HEK293 (cell line): ENCODE results near the gene STARD13.

Source experiments
- CTCF ChIA-PET: fragments of 350-600 bp; formaldehyde crosslinking; extraction: SDS; loops from one replicate; lab custom pipeline; 2021; ENCODE audit warnings: antibody characterized with exemption; lab: Yijun Ruan, JAX
- POLR2A ChIA-PET: fragments of 300-600 bp; formaldehyde crosslinking; extraction: SDS; loops from one replicate; lab custom pipeline; 2020; ENCODE audit warnings: antibody characterized with exemption, inconsistent platforms; lab: Yijun Ruan, JAX
- H3K27ac ChIP-seq: fragments of 200-500 bp; sonication (Bioruptor generic); 2 replicates; pipeline ENCODE4 v1.5.1; 2014; ENCODE audit warnings: low read depth, low read length, control low read depth, inconsistent platforms; ENCODE audit errors: extremely low read depth
- H3K36me3 ChIP-seq, 2 experiments: fragments of 200-500 bp in 1 of 2; sonication (Bioruptor generic) in 1 of 2; 1 replicate in 1 of 2; 2 replicates in 1 of 2; pipeline ENCODE4 v1.5.1; 2014 to 2017; ENCODE audit warnings: inconsistent platforms in 2 of 2, low read length in 2 of 2; ENCODE audit not compliant: control insufficient read depth in 2 of 2, insufficient read depth in 1 of 2
- H3K4me1 ChIP-seq: fragments of 200-500 bp; sonication (Bioruptor generic); 2 replicates; pipeline ENCODE4 v1.5.1; 2014; ENCODE audit warnings: mild to moderate bottlenecking, low read length, inconsistent platforms; ENCODE audit not compliant: control insufficient read depth, insufficient read depth
- H3K4me3 ChIP-seq: 2 replicates; pipeline ENCODE4 v1.5.1; 2011; ENCODE audit warnings: low read depth, mild to moderate bottlenecking, control low read depth, low read length, moderate library complexity
- H3K9me3 ChIP-seq: fragments of 200-500 bp; sonication (Bioruptor generic); 2 replicates; pipeline ENCODE4 v1.5.1; 2014; ENCODE audit warnings: low read depth, low read length, inconsistent platforms; ENCODE audit not compliant: control insufficient read depth, insufficient read depth
- BCL11A ChIP-seq: fragments of 450-650 bp; formaldehyde crosslinking; IDR thresholded peaks from 2 replicates; pipeline ENCODE4 v1.5.1; 2016; ENCODE audit warnings: low read depth, missing biosample characterization, missing genetic modification characterization
- GLI2 ChIP-seq: fragments of 450-650 bp; formaldehyde crosslinking; IDR thresholded peaks from 2 replicates; pipeline ENCODE4; 2017; ENCODE audit warnings: missing biosample characterization, missing genetic modification characterization, low read depth, borderline replicate concordance
- GLIS1 ChIP-seq: fragments of 450-650 bp; formaldehyde crosslinking; IDR thresholded peaks from 2 replicates; pipeline ENCODE4 v1.5.1; 2016; ENCODE audit warnings: missing biosample characterization, missing genetic modification characterization
- HOXA7 ChIP-seq: sonication (generic); formaldehyde crosslinking; IDR thresholded peaks from 2 replicates; pipeline ENCODE4 v1.8.1; 2022; ENCODE audit warnings: missing genetic modification reagents, borderline replicate concordance
- ZBTB48 ChIP-seq: fragments of 450-650 bp; formaldehyde crosslinking; IDR thresholded peaks from 2 replicates; pipeline ENCODE4 v1.5.1; 2016; ENCODE audit warnings: missing biosample characterization, missing genetic modification characterization
- ZFP3 ChIP-seq: fragments of 450-650 bp; formaldehyde crosslinking; IDR thresholded peaks from 2 replicates; pipeline ENCODE4 v1.5.1; 2016; ENCODE audit warnings: low read depth, missing biosample characterization, missing genetic modification characterization
- ZNF114 ChIP-seq: fragments of 450-650 bp; formaldehyde crosslinking; IDR thresholded peaks from 2 replicates; pipeline ENCODE4 v1.5.0; 2017; ENCODE audit warnings: missing biosample characterization, missing genetic modification characterization
- ZNF155 ChIP-seq: fragments of 450-650 bp; formaldehyde crosslinking; IDR thresholded peaks from 2 replicates; pipeline ENCODE4 v1.5.1; 2016; ENCODE audit warnings: missing biosample characterization, missing genetic modification characterization
- ZNF157 ChIP-seq: fragments of 450-650 bp; formaldehyde crosslinking; IDR thresholded peaks from 2 replicates; pipeline ENCODE4 v1.5.1; 2016; ENCODE audit warnings: missing biosample characterization, missing genetic modification characterization
- ZNF19 ChIP-seq: fragments of 450-650 bp; formaldehyde crosslinking; IDR thresholded peaks from 2 replicates; pipeline ENCODE4; 2016; ENCODE audit warnings: missing biosample characterization, missing genetic modification characterization, low read depth
- ZNF354C ChIP-seq: fragments of 450-650 bp; formaldehyde crosslinking; IDR thresholded peaks from 2 replicates; pipeline ENCODE4 v1.5.1; 2016; ENCODE audit warnings: missing biosample characterization, missing genetic modification characterization, low read depth, borderline replicate concordance
- ZNF391 ChIP-seq: fragments of 450-650 bp; formaldehyde crosslinking; IDR thresholded peaks from 2 replicates; pipeline ENCODE4 v1.5.1; 2016; ENCODE audit warnings: low read depth, missing biosample characterization, missing genetic modification characterization, borderline replicate concordance
- ZNF404 ChIP-seq: fragments of 450-650 bp; formaldehyde crosslinking; IDR thresholded peaks from 2 replicates; pipeline ENCODE4 v1.5.1; 2017; ENCODE audit warnings: missing biosample characterization, missing genetic modification characterization
- ZNF530 ChIP-seq: fragments of 450-650 bp; formaldehyde crosslinking; IDR thresholded peaks from 2 replicates; pipeline ENCODE4 v1.5.1; 2016; ENCODE audit warnings: low read depth, missing biosample characterization, missing genetic modification characterization
- ZNF548 ChIP-seq: fragments of 450-650 bp; formaldehyde crosslinking; IDR thresholded peaks from 2 replicates; pipeline ENCODE4 v1.5.1; 2016; ENCODE audit warnings: missing biosample characterization, missing genetic modification characterization
- ZNF624 ChIP-seq: fragments of 450-650 bp; formaldehyde crosslinking; IDR thresholded peaks from 2 replicates; pipeline ENCODE4 v1.5.1; 2017; ENCODE audit warnings: missing biosample characterization, missing genetic modification characterization
- ZNF677 ChIP-seq: fragments of 450-650 bp; IDR thresholded peaks from 2 replicates; pipeline ENCODE4 v1.5.0; 2018; ENCODE audit warnings: missing biosample characterization, mild to moderate bottlenecking, missing genetic modification characterization, moderate library complexity
- ZNF707 ChIP-seq: fragments of 450-650 bp; formaldehyde crosslinking; IDR thresholded peaks from 2 replicates; pipeline ENCODE4 v1.5.1; 2016; ENCODE audit warnings: missing biosample characterization, missing genetic modification characterization
- ZNF747 ChIP-seq: fragments of 450-650 bp; formaldehyde crosslinking; IDR thresholded peaks from 2 replicates; pipeline ENCODE4 v1.5.1; 2016; ENCODE audit warnings: missing biosample characterization, missing genetic modification characterization
- ZNF76 ChIP-seq: fragments of 450-650 bp; formaldehyde crosslinking; IDR thresholded peaks from 2 replicates; pipeline ENCODE4; 2016; ENCODE audit warnings: low read depth, missing biosample characterization, missing genetic modification characterization, borderline replicate concordance
- ZSCAN16 ChIP-seq: fragments of 450-650 bp; formaldehyde crosslinking; IDR thresholded peaks from 2 replicates; pipeline ENCODE4 v1.5.1; 2016; ENCODE audit warnings: missing biosample characterization, missing genetic modification characterization
- TF ChIP-seq, protein P1 (sequence below): fragments of 450-650 bp; formaldehyde crosslinking; IDR thresholded peaks from 2 replicates; pipeline ENCODE4 v1.5.1; 2017; ENCODE audit warnings: missing biosample characterization, missing genetic modification characterization
- TF ChIP-seq, protein P2 (sequence below): fragments of 450-650 bp; formaldehyde crosslinking; IDR thresholded peaks from 2 replicates; pipeline ENCODE4 v1.5.1; 2016; ENCODE audit warnings: missing biosample characterization, missing genetic modification characterization
- TF ChIP-seq, protein P3 (sequence below): fragments of 450-650 bp; formaldehyde crosslinking; IDR thresholded peaks from 2 replicates; pipeline ENCODE4 v1.5.1; 2016; ENCODE audit warnings: missing biosample characterization, missing genetic modification characterization, borderline replicate concordance
- TF ChIP-seq, protein P4 (sequence below): fragments of 450-650 bp; formaldehyde crosslinking; IDR thresholded peaks from 2 replicates; pipeline ENCODE4 v1.5.1; 2016; ENCODE audit warnings: missing biosample characterization, missing genetic modification characterization

Gene STARD13

DNA sequence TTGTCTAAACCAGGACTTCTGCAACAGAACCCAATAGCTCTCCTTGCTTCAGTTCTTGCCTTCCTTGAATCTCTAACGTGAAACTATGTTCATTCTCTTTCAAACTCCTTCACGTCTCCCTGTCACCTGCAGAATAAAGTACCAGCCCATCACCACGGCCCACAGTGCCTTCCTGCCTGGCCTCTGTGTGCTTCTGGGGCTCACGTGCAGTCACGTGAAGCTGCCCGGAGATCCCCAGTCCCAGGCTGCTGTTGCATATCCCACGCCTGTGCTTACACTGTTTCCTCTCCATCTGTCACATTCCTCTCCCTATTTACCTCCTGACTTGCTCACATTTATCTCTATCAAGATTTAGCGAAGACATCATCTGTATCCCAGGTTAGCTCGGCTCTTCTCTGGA, 102.8 kb downstream of the STARD13 start:
- ChIA-PET POLR2A (no interaction called here), CTCF (no interaction called here)
- no peak overlapping the region for H3K4me3 ChIP-seq
- TF ChIP-seq BCL11A, result no peak
- TF ChIP-seq, protein P1, sequence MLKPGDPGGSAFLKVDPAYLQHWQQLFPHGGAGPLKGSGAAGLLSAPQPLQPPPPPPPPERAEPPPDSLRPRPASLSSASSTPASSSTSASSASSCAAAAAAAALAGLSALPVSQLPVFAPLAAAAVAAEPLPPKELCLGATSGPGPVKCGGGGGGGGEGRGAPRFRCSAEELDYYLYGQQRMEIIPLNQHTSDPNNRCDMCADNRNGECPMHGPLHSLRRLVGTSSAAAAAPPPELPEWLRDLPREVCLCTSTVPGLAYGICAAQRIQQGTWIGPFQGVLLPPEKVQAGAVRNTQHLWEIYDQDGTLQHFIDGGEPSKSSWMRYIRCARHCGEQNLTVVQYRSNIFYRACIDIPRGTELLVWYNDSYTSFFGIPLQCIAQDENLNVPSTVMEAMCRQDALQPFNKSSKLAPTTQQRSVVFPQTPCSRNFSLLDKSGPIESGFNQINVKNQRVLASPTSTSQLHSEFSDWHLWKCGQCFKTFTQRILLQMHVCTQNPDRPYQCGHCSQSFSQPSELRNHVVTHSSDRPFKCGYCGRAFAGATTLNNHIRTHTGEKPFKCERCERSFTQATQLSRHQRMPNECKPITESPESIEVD (tag by site-specific recombination), result no peak
- TF ChIP-seq ZNF530 (tag by site-specific recombination), result no peak
- no peak for TF ChIP-seq ZNF157
- TF ChIP-seq, protein P2, sequence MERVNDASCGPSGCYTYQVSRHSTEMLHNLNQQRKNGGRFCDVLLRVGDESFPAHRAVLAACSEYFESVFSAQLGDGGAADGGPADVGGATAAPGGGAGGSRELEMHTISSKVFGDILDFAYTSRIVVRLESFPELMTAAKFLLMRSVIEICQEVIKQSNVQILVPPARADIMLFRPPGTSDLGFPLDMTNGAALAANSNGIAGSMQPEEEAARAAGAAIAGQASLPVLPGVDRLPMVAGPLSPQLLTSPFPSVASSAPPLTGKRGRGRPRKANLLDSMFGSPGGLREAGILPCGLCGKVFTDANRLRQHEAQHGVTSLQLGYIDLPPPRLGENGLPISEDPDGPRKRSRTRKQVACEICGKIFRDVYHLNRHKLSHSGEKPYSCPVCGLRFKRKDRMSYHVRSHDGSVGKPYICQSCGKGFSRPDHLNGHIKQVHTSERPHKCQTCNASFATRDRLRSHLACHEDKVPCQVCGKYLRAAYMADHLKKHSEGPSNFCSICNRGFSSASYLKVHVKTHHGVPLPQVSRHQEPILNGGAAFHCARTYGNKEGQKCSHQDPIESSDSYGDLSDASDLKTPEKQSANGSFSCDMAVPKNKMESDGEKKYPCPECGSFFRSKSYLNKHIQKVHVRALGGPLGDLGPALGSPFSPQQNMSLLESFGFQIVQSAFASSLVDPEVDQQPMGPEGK (tag by site-specific recombination), result no peak
- no peak for TF ChIP-seq ZNF677
- no peak for TF ChIP-seq ZNF114 (tag by site-specific recombination)
- TF ChIP-seq ZNF76 (tag by site-specific recombination), result no peak
- no peak for TF ChIP-seq ZNF747
- TF ChIP-seq GLI2 (tag by site-specific recombination), result no peak
- no peak for TF ChIP-seq ZNF155 (tag by site-specific recombination)
- TF ChIP-seq HOXA7 (CRISPR knock-in tag), result no peak
- TF ChIP-seq ZBTB48 (tag by site-specific recombination), result no peak
- TF ChIP-seq ZNF548 (tag by site-specific recombination), result no peak
- TF ChIP-seq, protein P3, sequence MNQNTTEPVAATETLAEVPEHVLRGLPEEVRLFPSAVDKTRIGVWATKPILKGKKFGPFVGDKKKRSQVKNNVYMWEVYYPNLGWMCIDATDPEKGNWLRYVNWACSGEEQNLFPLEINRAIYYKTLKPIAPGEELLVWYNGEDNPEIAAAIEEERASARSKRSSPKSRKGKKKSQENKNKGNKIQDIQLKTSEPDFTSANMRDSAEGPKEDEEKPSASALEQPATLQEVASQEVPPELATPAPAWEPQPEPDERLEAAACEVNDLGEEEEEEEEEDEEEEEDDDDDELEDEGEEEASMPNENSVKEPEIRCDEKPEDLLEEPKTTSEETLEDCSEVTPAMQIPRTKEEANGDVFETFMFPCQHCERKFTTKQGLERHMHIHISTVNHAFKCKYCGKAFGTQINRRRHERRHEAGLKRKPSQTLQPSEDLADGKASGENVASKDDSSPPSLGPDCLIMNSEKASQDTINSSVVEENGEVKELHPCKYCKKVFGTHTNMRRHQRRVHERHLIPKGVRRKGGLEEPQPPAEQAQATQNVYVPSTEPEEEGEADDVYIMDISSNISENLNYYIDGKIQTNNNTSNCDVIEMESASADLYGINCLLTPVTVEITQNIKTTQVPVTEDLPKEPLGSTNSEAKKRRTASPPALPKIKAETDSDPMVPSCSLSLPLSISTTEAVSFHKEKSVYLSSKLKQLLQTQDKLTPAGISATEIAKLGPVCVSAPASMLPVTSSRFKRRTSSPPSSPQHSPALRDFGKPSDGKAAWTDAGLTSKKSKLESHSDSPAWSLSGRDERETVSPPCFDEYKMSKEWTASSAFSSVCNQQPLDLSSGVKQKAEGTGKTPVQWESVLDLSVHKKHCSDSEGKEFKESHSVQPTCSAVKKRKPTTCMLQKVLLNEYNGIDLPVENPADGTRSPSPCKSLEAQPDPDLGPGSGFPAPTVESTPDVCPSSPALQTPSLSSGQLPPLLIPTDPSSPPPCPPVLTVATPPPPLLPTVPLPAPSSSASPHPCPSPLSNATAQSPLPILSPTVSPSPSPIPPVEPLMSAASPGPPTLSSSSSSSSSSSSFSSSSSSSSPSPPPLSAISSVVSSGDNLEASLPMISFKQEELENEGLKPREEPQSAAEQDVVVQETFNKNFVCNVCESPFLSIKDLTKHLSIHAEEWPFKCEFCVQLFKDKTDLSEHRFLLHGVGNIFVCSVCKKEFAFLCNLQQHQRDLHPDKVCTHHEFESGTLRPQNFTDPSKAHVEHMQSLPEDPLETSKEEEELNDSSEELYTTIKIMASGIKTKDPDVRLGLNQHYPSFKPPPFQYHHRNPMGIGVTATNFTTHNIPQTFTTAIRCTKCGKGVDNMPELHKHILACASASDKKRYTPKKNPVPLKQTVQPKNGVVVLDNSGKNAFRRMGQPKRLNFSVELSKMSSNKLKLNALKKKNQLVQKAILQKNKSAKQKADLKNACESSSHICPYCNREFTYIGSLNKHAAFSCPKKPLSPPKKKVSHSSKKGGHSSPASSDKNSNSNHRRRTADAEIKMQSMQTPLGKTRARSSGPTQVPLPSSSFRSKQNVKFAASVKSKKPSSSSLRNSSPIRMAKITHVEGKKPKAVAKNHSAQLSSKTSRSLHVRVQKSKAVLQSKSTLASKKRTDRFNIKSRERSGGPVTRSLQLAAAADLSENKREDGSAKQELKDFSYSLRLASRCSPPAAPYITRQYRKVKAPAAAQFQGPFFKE, result no peak
- TF ChIP-seq ZNF624, result no peak
- H3K9me3 ChIP-seq, result no peaks in the 10 kb centered on the region
- no peaks in the 10 kb centered on the region for H3K4me1 ChIP-seq
- H3K36me3 ChIP-seq, result no peaks in the 10 kb centered on the region
- H3K27ac ChIP-seq, result no peak overlapping the region

DNA sequence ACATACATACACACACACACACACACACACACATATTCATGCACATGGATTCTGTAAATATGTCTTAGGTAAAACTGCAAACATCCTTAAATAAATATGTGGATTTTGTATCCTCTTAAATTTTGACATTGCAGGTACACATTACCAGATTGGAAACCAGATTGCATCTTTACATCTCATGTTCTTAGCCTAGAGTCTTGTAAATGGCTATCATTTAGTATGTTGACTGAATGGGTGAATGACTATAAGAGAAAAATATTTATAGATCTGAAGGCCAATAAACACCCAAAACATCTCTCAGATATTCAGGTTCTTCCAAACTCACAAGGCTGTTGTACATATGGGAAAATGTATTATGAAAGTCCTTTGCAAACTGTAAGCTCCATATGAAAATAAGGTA, 104.3 kb downstream of the STARD13 start:
- H3K36me3 ChIP-seq, result no peaks in the 10 kb centered on the region
- CTCF ChIA-PET, result no interaction called here
- TF ChIP-seq ZNF391 (tag by site-specific recombination) (no peak), ZNF354C (tag by site-specific recombination) (no peak), ZNF404 (tag by site-specific recombination) (no peak), GLIS1 (tag by site-specific recombination) (no peak), ZNF19 (tag by site-specific recombination) (no peak), ZFP3 (tag by site-specific recombination) (no peak), ZSCAN16 (tag by site-specific recombination) (no peak), ZNF707 (tag by site-specific recombination) (no peak)
- TF ChIP-seq, protein P4, sequence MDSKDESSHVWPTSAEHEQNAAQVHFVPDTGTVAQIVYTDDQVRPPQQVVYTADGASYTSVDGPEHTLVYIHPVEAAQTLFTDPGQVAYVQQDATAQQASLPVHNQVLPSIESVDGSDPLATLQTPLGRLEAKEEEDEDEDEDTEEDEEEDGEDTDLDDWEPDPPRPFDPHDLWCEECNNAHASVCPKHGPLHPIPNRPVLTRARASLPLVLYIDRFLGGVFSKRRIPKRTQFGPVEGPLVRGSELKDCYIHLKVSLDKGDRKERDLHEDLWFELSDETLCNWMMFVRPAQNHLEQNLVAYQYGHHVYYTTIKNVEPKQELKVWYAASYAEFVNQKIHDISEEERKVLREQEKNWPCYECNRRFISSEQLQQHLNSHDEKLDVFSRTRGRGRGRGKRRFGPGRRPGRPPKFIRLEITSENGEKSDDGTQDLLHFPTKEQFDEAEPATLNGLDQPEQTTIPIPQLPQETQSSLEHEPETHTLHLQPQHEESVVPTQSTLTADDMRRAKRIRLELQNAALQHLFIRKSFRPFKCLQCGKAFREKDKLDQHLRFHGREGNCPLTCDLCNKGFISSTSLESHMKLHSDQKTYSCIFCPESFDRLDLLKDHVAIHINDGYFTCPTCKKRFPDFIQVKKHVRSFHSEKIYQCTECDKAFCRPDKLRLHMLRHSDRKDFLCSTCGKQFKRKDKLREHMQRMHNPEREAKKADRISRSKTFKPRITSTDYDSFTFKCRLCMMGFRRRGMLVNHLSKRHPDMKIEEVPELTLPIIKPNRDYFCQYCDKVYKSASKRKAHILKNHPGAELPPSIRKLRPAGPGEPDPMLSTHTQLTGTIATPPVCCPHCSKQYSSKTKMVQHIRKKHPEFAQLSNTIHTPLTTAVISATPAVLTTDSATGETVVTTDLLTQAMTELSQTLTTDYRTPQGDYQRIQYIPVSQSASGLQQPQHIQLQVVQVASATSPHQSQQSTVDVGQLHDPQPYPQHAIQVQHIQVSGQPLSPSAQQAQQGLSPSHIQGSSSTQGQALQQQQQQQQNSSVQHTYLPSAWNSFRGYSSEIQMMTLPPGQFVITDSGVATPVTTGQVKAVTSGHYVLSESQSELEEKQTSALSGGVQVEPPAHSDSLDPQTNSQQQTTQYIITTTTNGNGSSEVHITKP, result no peak

More for the DNA sequence above, 104.3 kb downstream of the STARD13 start:
- Histone ChIP-seq H3K4me3 (no peak overlapping the region), H3K4me1 (no peaks in the 10 kb centered on the region), H3K9me3 (no peaks in the 10 kb centered on the region), H3K27ac (no peak overlapping the region)
- POLR2A ChIA-PET, result no interaction called here
